GM19043 (cell line): ENCODE results near the gene RAB17.

ENCODE experiments used
- ATAC-seq: cut with Tn5 transposase; IDR thresholded peaks from one replicate; pipeline ENCODE4 v1.9.1; 2021; ENCODE audit warnings: low read depth; ENCODE audit not compliant: unreplicated experiment

RAB17 gene

GRCh38 chr2:237540223-237540775, 50.2 kb downstream of the RAB17 start:
- no peak for ATAC-seq

GRCh38 chr2:237539681-237540080, 50.9 kb downstream of the RAB17 start:
- no peak for ATAC-seq

DNA sequence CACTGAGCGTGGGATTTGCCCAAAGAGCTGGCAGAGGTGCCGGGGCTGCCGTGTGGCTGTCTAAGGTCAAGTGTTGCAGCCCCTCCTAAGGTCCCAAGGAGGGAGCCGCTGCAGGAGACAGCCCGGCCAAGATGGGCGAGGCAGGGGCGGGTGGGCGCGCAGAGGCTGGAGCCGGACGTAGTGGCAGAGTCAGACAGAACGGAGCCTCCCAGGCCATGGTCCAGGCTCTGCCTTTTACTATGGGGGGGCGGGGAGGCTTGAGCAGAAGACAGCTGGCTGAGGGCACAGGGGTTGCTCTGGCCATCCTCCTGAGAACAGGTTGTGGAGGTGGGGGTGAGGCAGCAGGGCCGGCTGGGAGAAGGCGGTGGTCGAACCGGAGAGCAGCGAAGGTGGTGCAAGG, 51.6 kb downstream of the RAB17 start:
- ATAC-seq = no peak

DNA sequence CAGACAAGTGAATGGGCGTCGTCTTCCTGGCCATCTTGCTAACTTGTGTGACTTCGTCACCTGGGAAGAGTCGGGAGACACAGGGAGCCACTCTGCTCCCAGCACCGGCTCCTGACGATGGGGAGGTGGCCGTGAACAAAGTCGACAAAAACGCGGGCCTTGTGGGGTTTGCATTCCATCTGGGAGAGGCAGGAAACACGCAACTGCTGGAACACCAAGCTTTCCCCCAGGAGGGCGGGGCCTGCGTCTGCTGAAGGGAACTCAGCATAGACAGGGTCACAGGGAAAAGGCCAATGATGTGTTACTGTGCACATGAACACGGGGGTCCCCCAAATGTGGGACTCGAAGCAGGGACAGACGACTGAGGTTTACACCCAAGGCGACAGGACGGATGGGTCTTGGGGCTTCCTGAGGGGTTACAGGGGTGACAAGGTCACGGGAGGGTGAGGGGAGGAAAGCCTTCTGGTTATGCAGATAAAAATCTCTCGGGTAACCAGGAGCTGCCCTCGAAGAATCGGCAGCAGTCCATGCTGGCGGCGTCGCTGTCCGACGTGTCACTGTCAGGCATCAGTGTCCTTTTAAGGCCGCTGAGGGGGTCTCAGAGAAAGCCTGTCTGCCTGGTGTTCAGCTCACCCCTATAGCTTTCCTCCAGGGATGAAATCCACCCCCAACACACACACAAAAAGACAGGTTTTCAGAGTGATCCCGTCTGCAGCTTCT, 52.4 kb downstream of the RAB17 start:
- ATAC-seq = no peak

GRCh38 chr2:237536617-237537016, 53.9 kb downstream of the RAB17 start:
- ATAC-seq = no peak

GRCh38 chr2:237536083-237536415, 54.5 kb downstream of the RAB17 start:
- ATAC-seq = no peak

DNA sequence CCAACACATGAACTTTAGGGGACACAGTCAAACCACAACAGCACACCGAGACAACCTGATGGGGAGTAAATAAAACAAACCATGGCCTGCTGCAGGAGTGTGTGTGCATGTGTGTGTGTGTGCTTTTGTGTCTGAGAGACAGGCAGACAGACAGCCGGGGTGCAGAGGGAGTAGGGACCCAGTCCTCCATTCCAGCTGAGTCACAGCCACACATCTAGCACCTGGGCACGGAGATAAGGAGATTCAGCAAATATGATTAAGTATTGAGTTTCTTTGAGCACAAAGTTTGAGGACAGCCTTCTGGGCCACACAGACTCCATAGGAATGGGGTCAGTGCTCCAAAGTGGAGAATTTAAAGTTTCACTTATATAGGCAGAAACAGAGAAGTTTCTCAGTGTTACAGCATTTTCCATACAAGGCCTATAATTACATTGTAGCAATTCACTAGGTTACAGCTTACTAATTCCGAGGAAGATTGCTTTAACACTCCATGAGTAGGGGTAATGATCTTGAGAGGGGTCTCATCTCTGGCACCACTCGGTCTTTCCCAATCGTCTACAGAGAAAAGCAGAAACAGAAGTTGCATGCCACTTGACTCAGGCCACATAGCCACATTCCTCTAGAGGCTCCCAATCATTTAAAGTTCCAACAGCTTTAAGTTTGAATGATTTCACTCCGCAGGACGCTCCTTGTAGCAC, 55.0 kb downstream of the RAB17 start:
- no peak for ATAC-seq

DNA sequence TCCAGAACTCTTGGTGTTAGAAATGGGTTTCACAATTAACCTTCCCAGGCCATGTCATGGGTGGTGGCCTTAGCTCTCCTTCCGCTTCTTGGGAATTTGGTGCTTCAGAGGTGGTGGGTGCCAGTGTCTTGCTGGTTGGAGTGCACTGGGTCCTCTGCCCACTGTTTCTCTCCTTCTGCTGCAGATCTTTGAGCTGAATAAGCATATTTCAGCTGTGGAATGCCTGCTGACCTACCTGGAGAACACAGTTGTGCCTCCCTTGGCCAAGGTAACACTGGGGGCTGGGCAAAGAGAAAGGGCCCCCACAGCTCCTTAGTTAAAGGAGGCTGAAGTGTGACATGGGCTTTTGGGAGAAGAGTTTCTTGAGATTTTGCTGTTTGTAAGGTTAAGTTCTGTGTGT, 56.2 kb downstream of the RAB17 start:
- no peak for ATAC-seq

GRCh38 chr2:237533668-237534161, 56.8 kb downstream of the RAB17 start:
- ATAC-seq = no peak

DNA sequence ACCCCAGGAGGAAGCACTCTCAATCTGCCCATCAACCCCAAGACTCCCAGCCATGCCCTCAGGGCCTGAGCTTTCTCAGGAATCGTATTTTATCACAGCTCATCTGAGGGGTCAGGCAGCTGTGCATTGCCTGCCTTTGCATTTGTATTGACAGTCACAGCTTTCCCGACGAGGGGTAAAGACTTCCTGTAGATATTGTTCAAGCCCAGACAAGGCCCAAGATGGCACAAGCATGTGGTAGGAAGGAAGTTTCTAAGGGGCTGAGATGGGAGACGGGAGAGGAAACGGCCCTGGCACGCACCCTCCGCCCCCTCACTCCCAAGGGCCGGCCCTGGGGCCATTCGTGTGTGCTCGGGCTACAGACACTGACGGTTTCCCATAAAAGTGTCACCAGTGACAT, 58.4 kb downstream of the RAB17 start:
- no peak for ATAC-seq

DNA sequence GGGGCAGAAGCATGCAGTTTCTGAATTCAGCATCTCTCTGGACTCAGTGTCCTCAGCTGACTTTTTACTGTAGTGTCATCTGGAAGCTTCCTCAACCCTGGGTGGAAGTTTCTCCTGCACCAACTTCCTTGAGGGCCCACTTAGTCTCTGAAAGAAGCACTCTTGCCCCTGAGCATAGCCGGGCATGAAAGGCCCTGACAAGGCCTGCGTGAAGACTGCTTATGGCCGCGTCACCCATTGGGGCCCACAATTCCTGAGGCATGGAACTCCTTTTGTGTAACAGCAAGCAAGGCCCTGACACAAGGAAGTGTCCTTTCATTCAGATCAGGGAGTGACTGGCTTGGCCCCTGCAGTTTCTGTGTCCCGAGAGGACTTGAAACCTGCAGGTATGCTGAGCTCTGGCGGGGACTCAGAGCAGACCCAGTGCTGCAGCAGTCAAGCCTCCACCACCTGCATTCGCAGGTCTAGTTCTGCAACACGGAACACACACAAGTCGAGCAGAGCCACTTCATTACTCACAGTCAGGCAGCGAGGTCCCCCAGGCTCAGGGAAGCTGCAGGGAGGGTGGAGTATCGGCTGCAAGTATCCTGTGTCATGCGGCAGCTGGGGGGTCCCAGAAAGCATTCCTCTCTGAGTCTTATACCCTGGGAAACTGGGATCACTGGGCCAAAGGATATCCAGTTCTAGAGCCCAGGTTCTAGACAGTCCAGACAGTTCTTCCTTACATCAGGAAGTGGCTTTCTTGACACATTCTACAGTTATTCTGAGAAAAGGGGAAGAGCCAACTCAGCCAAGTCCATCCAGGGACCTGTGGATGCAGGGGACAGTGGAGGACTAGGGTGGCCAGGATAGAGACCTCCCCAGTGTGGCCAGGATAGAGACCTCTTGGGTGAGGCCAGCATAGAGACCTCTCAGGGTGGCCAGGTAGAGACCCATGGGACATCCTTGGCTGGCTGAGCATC, 59.8 kb downstream of the RAB17 start:
- peak; percentile 39 for ATAC-seq

GRCh38 chr2:237529452-237530402, 60.8 kb downstream of the RAB17 start:
- ATAC-seq = peak; percentile 76

GRCh38 chr2:237527766-237528165, 62.8 kb downstream of the RAB17 start:
- ATAC-seq = no peak

GRCh38 chr2:237527233-237527632, 63.3 kb downstream of the RAB17 start:
- ATAC-seq = no peak

- ATAC-seq = no peak
Observed at GRCh38 chr2:237525559-237526157, 64.9 kb downstream of the RAB17 start.

GRCh38 chr2:237524631-237525030, 65.9 kb downstream of the RAB17 start:
- ATAC-seq = no peak
